Fibroblast of villous mesenchyme (primary cell): ENCODE data around the gene ROBO3. TPM values are rescaled to one million over a fixed set of nuclear protein-coding genes. Genes with fewer than 3 reads are reported as not detected.

Source experiments
- DNase-seq: peaks from one replicate; pipeline ENCODE4 v3.0.0-alpha.2; 2010; ENCODE audit warnings: low read depth
- H3K4me3 ChIP-seq: 2 replicates; pipeline ENCODE4 v1.5.1; 2011; ENCODE audit warnings: low read depth, mild to moderate bottlenecking, low read length
- CTCF ChIP-seq: IDR thresholded peaks from 2 replicates; pipeline ENCODE4 v1.5.1; 2012; ENCODE audit warnings: low read depth, mild to moderate bottlenecking, low read length; ENCODE audit not compliant: insufficient read depth
- total RNA-seq: library from RNA; depleted of rRNA; stranded (reverse); fragments of >200 nt; gene quantifications from 2 replicates; pipeline ENCODE4 v1.2.3, GENCODE V29; 2012

ROBO3 gene
- total RNA-seq, 1 donor = 6.5 TPM

GRCh38 chr11:124875943-124876817, 10.9 kb downstream of the ROBO3 start:
- peak; percentile 61 for TF ChIP-seq CTCF
- DNase-seq = peak; percentile 96
- H3K4me3 ChIP-seq = peak overlapping the region; percentile 71

DNA sequence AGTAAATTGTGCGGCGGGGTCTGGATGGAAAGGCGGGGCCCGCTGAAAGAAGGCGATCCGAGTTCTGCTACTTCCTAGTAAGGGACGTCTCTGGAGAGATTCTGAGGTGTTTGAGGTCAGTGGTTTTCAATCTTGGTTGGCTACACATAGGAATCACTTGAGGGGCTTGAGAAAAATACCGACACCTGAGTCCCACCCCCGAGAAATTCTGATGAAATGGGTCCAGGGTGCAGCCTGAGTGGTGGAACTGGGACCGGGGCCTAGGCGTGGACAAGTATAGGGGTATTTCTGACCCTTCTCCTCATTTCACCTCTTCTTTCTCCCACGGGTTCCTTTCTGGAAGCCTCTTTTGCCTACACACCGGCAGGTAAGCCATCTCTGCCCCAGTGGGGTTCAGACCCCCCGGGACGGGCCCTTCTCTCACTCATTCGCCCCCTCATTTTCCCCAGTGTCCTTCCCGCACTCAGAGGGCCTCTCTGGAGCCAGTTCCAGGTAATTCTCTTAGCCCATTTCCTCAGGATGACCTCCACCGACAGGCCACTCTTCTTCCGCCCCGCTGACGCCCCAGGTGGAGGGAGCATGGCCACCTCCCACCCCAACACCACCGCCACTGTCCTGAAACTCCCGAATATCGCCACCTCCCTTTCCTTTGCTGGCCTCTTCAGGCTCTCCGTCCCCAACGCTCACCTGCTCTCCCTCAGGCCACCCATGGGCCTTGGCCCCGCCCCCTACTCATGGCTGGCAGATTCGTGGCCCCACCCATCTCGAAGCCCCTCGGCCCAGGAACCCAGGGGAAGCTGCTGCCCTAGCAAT, 11.8 kb downstream of the ROBO3 start:
- no peak for TF ChIP-seq CTCF
- H3K4me3 ChIP-seq = peak overlapping the region; percentile 71
- DNase-seq = no peak

GRCh38 chr11:124877631-124877909, 12.3 kb downstream of the ROBO3 start:
- no peak for TF ChIP-seq CTCF
- no peak for DNase-seq
- H3K4me3 ChIP-seq = no peak overlapping the region

DNA sequence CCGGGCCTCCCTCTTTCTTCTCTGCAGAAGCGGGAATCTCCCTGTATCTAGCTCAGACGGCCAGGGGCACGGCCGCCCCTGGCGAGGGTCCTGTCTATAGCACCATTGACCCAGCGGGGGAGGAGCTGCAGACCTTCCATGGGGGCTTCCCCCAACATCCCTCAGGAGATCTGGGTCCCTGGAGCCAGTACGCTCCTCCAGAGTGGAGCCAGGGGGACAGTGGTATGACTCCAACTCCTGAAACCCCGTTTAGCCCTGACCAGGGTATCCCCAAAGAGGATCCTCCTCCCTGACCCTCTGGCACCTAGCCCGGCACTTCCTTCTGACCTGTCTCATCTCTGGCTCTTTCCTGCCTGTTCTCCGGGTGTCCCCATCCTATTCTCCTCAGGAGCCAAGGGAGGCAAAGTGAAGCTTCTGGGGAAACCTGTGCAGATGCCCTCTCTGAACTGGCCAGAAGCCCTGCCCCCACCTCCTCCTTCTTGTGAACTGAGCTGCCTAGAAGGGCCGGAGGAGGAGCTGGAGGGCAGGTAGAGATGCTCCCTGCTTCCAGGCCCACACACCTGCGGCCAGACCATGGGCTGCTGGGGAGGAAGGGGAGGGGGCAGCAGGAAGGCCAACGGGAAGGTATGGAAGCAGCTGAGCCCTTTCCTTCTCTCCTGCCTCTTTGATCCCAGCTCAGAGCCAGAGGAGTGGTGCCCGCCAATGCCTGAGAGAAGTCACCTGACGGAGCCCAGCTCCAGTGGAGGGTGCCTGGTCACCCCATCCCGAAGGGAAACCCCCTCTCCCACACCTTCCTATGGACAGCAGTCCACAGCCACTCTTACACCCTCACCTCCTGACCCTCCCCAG, 12.9 kb downstream of the ROBO3 start:
- no peak for DNase-seq
- H3K4me3 ChIP-seq = no peak overlapping the region
- no peak for TF ChIP-seq CTCF

- H3K4me3 ChIP-seq = no peak overlapping the region
- TF ChIP-seq CTCF = no peak
- DNase-seq = no peak
Observed at GRCh38 chr11:124878759-124879492, 13.7 kb downstream of the ROBO3 start.
